Spleen (tissue), 7 donors: ENCODE results near the gene MIS18BP1.
"Not testable (repeated sequence)": the region's sequence is repeated elsewhere in the genome, so short reads cannot be mapped to it uniquely, and the experiment has no call there.

Experiments used
- POLR2A ChIP-seq, 3 donors: fragments of 450-650 bp; IDR thresholded peaks; one replicate each; pipeline ENCODE4 v1.5.1; 2017; ENCODE audit warnings: antibody characterized with exemption in 3 of 3, mild to moderate bottlenecking in 1 of 3
- POLR2AphosphoS5 ChIP-seq, 3 donors: sonication (generic); formaldehyde crosslinking; IDR thresholded peaks; one replicate each; pipeline ENCODE4 v1.5.1; 2017; ENCODE audit warnings: antibody characterized with exemption in 3 of 3
- TF ChIP-seq, protein P1 (sequence below), 11 experiments: fragments of 200-600 bp in 7 of 11; fragments of 450-650 bp in 4 of 11; sonication (generic) in 4 of 11; IDR thresholded peaks in 8 of 11; conservative IDR thresholded peaks in 3 of 11; 1 replicate in 7 of 11; 2 replicates in 4 of 11; pipeline versions ENCODE4 v1.4.0 to v1.8.0; 2016 to 2021; ENCODE audit warnings: antibody characterized with exemption in 11 of 11, inconsistent platforms in 4 of 11, mild to moderate bottlenecking in 1 of 11
- donor health status: DM: no; HTN: no; CAD: no; lungs with moderate emphysema.
- donor health status: DM: no; HTN: no; CAD: no.
- donor health status: DM: no; HTN: no; CAD: no.

DNA sequence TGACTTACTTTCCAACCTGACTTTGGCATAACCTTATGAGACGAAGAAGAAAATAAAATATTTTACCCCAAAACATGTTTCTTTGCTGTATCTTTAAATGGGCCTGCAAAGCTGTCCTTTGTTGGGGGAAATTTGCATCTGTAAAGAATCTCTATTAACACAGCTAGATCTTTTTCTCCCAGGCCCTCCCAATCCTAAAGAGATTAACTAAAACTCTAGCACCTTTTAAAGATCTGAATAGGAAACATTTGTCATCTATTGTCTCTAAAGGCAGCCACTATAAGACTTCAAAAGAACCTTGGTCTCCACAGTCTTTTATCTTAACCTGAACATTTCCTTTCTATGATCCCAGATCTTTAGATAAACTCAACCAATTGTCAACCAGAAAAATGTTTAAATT lies 41.8 kb upstream of the MIS18BP1 start:
- not testable (repeated sequence) for TF ChIP-seq POLR2A, POLR2AphosphoS5 (IDR thresholded peaks at IDR 0.05)
- TF ChIP-seq, protein P1, sequence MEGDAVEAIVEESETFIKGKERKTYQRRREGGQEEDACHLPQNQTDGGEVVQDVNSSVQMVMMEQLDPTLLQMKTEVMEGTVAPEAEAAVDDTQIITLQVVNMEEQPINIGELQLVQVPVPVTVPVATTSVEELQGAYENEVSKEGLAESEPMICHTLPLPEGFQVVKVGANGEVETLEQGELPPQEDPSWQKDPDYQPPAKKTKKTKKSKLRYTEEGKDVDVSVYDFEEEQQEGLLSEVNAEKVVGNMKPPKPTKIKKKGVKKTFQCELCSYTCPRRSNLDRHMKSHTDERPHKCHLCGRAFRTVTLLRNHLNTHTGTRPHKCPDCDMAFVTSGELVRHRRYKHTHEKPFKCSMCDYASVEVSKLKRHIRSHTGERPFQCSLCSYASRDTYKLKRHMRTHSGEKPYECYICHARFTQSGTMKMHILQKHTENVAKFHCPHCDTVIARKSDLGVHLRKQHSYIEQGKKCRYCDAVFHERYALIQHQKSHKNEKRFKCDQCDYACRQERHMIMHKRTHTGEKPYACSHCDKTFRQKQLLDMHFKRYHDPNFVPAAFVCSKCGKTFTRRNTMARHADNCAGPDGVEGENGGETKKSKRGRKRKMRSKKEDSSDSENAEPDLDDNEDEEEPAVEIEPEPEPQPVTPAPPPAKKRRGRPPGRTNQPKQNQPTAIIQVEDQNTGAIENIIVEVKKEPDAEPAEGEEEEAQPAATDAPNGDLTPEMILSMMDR (IDR thresholded peaks at IDR 0.05 in 8 of 11, conservative IDR thresholded peaks at IDR 0.05 in 3 of 11) = not testable (repeated sequence)
